Liver (tissue), 9 donors: Measurements from ENCODE around the gene FBXO34. TPM values are rescaled to one million over a fixed set of nuclear protein-coding genes. Genes with fewer than 3 reads are reported as not detected.

Experiments
- DNase-seq: peaks from one replicate; pipeline ENCODE4 v3.0.0-alpha.2; 2017; ENCODE audit warnings: low spot score
- H3K27ac ChIP-seq, 2 donors: one replicate each; pipeline ENCODE4 v1.7.0; 2013; ENCODE audit warnings: inconsistent platforms in 2 of 2, low read length in 2 of 2, control low read depth in 1 of 2, low read depth in 1 of 2, mild to moderate bottlenecking in 1 of 2
- H3K27me3 ChIP-seq, 4 donors: one replicate each; pipeline versions ENCODE4 v1.6.1 to v1.7.0; 2013; ENCODE audit warnings: low read length in 3 of 4, inconsistent platforms in 1 of 4, mild to moderate bottlenecking in 1 of 4, moderate library complexity in 1 of 4; ENCODE audit not compliant: control insufficient read depth in 4 of 4, insufficient read depth in 4 of 4
- H3K36me3 ChIP-seq, 4 donors: one replicate each; pipeline versions ENCODE4 v1.6.1 to v1.7.0; 2013; ENCODE audit warnings: low read length in 3 of 4, mild to moderate bottlenecking in 3 of 4, low read depth in 1 of 4, moderate library complexity in 1 of 4; ENCODE audit not compliant: control insufficient read depth in 4 of 4, insufficient read depth in 3 of 4
- H3K4me1 ChIP-seq, 4 donors: one replicate each; pipeline versions ENCODE4 v1.6.1 to v1.7.0; 2013; ENCODE audit warnings: low read length in 3 of 4, mild to moderate bottlenecking in 3 of 4, moderate library complexity in 1 of 4; ENCODE audit not compliant: control insufficient read depth in 4 of 4, insufficient read depth in 4 of 4
- H3K4me3 ChIP-seq, 3 donors: one replicate each; pipeline versions ENCODE4 v1.6.1 to v1.7.0; 2013; ENCODE audit warnings: low read length in 3 of 3, control low read depth in 1 of 3, low read depth in 1 of 3, mild to moderate bottlenecking in 1 of 3
- H3K9ac ChIP-seq, 2 donors: one replicate each; pipeline ENCODE4 v1.7.0; 2013; ENCODE audit warnings: low read length in 2 of 2, mild to moderate bottlenecking in 2 of 2, moderate library complexity in 2 of 2, control low read depth in 1 of 2, low read depth in 1 of 2
- H3K9me3 ChIP-seq, 4 donors: one replicate each; pipeline versions ENCODE4 v1.6.1 to v1.7.0; 2013; ENCODE audit warnings: low read length in 3 of 4; ENCODE audit not compliant: control insufficient read depth in 4 of 4
- EGR1 ChIP-seq, 2 donors: IDR thresholded peaks; 2 replicates each; pipeline ENCODE4 v1.6.1; 2016 to 2018; ENCODE audit warnings: antibody characterized with exemption in 2 of 2, low read depth in 2 of 2
- FOXA1 ChIP-seq: IDR thresholded peaks from 2 replicates; pipeline ENCODE4 v1.6.1; 2016; ENCODE audit warnings: antibody characterized with exemption
- FOXA2 ChIP-seq: IDR thresholded peaks from 2 replicates; pipeline ENCODE4 v1.6.1; 2016; ENCODE audit warnings: antibody characterized with exemption
- GABPA ChIP-seq, 2 donors: IDR thresholded peaks in 1 of 2; conservative IDR thresholded peaks in 1 of 2; 2 replicates each; pipeline ENCODE4 v1.6.1; 2016; ENCODE audit warnings: antibody characterized with exemption in 2 of 2, mild to moderate bottlenecking in 1 of 2, moderate library complexity in 1 of 2
- HNF4A ChIP-seq, 2 donors: conservative IDR thresholded peaks; 2 replicates each; pipeline ENCODE4 v1.6.1; 2016; ENCODE audit warnings: antibody characterized with exemption in 2 of 2, mild to moderate bottlenecking in 2 of 2
- HNF4G ChIP-seq: IDR thresholded peaks from 2 replicates; pipeline ENCODE4 v1.6.1; 2016; ENCODE audit warnings: antibody characterized with exemption
- JUND ChIP-seq, 2 donors: IDR thresholded peaks; 2 replicates each; pipeline ENCODE4 v1.6.1; 2016; ENCODE audit warnings: antibody characterized with exemption in 2 of 2
- NR2F2 ChIP-seq: IDR thresholded peaks from 2 replicates; pipeline ENCODE4 v1.6.1; 2016; ENCODE audit warnings: antibody characterized with exemption
- RAD21 ChIP-seq, 2 donors: IDR thresholded peaks; 2 replicates each; pipeline ENCODE4 v1.6.1; 2016; ENCODE audit warnings: antibody characterized with exemption in 2 of 2, mild to moderate bottlenecking in 2 of 2
- RXRA ChIP-seq, 2 donors: IDR thresholded peaks; 2 replicates each; pipeline ENCODE4 v1.6.1; 2017 to 2018; ENCODE audit warnings: antibody characterized with exemption in 2 of 2, mild to moderate bottlenecking in 1 of 2
- SP1 ChIP-seq: IDR thresholded peaks from 2 replicates; pipeline ENCODE4 v1.6.1; 2018; ENCODE audit warnings: antibody characterized with exemption, mild to moderate bottlenecking
- TAF1 ChIP-seq: conservative IDR thresholded peaks from 2 replicates; pipeline ENCODE4 v1.6.1; 2016; ENCODE audit warnings: antibody characterized with exemption, mild to moderate bottlenecking
- YY1 ChIP-seq: IDR thresholded peaks from 2 replicates; pipeline ENCODE4 v1.6.1; 2016; ENCODE audit warnings: antibody characterized with exemption, mild to moderate bottlenecking
- WGBS: extraction: QIAGEN DNeasy Blood & Tissue Kit; methylation state at CpG from one replicate; pipeline ENCODE4 v1.1.7; 2013; 5-methylcytosine and 5-hydroxymethylcytosine counted together
- polyA plus RNA-seq, 2 donors: library from polyadenylated mRNA; stranded (reverse) in 1 of 2; unstranded in 1 of 2; fragments of 200-250 nt in 1 of 2; fragments of >200 nt in 1 of 2; fragmentation: Nextera tagmentation in 1 of 2; extraction: Ambion mirVana in 1 of 2; gene quantifications; one replicate each; pipeline versions ENCODE4 v1.2.1 to v1.2.3, GENCODE V29; 2013 to 2015
- total RNA-seq, 2 donors: library from RNA; depleted of rRNA; stranded (reverse); fragments of >200 nt; gene quantifications; one replicate each; pipeline ENCODE4 v1.2.3, GENCODE V29; 2014
- TF ChIP-seq, protein P1 (sequence below): fragments of 150-350 bp; IDR thresholded peaks from 2 replicates; pipeline ENCODE4 v1.5.1; 2017; ENCODE audit warnings: improper control_type of control experiment, low read depth, low read length; ENCODE audit not compliant: missing input control
- TF ChIP-seq, protein P2 (sequence below): IDR thresholded peaks from 2 replicates; pipeline ENCODE4 v1.6.1; 2016; ENCODE audit warnings: antibody characterized with exemption
- TF ChIP-seq, protein P3 (sequence below): IDR thresholded peaks from 2 replicates; pipeline ENCODE4 v1.6.1; 2016; ENCODE audit warnings: antibody characterized with exemption
- TF ChIP-seq, protein P4 (sequence below): IDR thresholded peaks from 2 replicates; pipeline ENCODE4 v1.6.1; 2016; ENCODE audit warnings: antibody characterized with exemption
- donor health status: healthy.
- donor health status: healthy.
- donor health status: healthy.
- donor health status: healthy.
- donor health status: healthy.

FBXO34 gene
- total and polyA plus RNA-seq, 4 donors, result 4.2 to 25.8 (median 10.1) TPM

DNA sequence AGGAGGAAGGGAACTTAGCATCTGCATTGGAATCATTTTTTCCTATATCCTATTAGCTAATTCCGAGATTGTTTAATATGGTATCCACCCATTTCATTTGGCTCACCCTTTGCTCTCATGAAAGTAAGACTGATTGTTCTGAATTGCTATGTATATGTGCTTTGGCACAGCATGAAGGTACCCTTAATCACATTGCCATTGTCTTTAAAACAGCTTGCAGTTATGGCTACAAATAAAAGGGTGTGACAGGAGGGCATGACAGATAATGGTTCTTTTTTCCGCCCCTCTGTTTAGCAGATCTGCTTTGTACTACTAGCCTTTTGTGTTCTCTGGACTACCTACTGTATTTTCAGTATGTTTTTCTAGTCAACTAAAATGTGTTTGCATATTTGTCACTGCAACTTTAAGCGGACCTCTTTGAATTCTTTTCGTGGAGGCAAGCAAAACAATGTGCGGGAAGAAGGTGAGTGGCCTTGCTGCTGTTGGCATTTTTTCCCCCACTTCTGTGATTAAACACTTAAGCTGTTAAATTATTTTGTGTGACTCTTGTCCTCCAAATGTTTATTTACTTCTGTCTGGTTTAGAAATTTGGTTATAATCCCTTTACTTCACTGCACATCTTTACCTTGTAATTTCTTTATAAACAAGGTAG is 35.8 kb downstream of the FBXO34 start:
- WGBS, result 67% methylated on average over 5 of the region's 5 CpGs
- H3K27ac ChIP-seq, result no peak overlapping the region

DNA sequence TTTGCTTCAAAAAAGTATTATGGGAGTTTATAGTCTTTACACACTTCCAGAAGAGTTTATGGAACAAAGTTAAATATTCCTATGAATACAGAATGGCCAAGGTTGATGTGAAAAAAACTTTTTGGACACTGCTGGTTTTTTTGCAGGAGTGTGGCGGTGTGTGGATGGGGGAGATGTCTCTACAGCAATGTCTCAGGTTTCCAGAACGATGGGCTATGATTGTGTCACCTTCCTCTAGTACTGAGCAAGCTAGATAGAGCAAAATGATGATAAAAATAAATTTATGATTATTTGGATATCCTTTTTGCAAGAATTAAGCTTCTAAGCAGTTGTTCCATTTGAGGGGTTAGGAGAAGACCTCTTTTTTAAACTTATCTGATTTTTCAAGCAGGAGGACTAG is 37.9 kb downstream of the FBXO34 start:
- 88% methylated on average over 2 of the region's 2 CpGs for WGBS
- Histone ChIP-seq H3K4me3 (no peak overlapping the region), H3K27ac (no peak overlapping the region), H3K9ac (no peak overlapping the region), H3K4me1 (no peaks in the 10 kb centered on the region), H3K9me3 (peaks cover 0 to 7% (median under 1%) of the 10 kb centered on the region in 4 donors), H3K27me3 (no peaks in the 10 kb centered on the region), H3K36me3 (no peaks in the 10 kb centered on the region)
- DNase-seq, result no peak
- TF ChIP-seq FOXA2, result no peak
- TF ChIP-seq GABPA (IDR thresholded peaks at IDR 0.05 in 1 of 2, conservative IDR thresholded peaks at IDR 0.05 in 1 of 2), result no peak
- TF ChIP-seq, protein P1, sequence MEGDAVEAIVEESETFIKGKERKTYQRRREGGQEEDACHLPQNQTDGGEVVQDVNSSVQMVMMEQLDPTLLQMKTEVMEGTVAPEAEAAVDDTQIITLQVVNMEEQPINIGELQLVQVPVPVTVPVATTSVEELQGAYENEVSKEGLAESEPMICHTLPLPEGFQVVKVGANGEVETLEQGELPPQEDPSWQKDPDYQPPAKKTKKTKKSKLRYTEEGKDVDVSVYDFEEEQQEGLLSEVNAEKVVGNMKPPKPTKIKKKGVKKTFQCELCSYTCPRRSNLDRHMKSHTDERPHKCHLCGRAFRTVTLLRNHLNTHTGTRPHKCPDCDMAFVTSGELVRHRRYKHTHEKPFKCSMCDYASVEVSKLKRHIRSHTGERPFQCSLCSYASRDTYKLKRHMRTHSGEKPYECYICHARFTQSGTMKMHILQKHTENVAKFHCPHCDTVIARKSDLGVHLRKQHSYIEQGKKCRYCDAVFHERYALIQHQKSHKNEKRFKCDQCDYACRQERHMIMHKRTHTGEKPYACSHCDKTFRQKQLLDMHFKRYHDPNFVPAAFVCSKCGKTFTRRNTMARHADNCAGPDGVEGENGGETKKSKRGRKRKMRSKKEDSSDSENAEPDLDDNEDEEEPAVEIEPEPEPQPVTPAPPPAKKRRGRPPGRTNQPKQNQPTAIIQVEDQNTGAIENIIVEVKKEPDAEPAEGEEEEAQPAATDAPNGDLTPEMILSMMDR, result no peak
- TF ChIP-seq, protein P2, sequence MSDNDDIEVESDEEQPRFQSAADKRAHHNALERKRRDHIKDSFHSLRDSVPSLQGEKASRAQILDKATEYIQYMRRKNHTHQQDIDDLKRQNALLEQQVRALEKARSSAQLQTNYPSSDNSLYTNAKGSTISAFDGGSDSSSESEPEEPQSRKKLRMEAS, result no peak
- no peak for TF ChIP-seq RXRA (IDR thresholded peaks at IDR 0.05)
- TF ChIP-seq NR2F2, result no peak
- TF ChIP-seq, protein P3, sequence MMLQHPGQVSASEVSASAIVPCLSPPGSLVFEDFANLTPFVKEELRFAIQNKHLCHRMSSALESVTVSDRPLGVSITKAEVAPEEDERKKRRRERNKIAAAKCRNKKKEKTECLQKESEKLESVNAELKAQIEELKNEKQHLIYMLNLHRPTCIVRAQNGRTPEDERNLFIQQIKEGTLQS, result no peak
- TF ChIP-seq EGR1 (IDR thresholded peaks at IDR 0.05; ENCODE audit: low read depth in 2 of 2), result no peak
- no peak for TF ChIP-seq HNF4G
- TF ChIP-seq, protein P4, sequence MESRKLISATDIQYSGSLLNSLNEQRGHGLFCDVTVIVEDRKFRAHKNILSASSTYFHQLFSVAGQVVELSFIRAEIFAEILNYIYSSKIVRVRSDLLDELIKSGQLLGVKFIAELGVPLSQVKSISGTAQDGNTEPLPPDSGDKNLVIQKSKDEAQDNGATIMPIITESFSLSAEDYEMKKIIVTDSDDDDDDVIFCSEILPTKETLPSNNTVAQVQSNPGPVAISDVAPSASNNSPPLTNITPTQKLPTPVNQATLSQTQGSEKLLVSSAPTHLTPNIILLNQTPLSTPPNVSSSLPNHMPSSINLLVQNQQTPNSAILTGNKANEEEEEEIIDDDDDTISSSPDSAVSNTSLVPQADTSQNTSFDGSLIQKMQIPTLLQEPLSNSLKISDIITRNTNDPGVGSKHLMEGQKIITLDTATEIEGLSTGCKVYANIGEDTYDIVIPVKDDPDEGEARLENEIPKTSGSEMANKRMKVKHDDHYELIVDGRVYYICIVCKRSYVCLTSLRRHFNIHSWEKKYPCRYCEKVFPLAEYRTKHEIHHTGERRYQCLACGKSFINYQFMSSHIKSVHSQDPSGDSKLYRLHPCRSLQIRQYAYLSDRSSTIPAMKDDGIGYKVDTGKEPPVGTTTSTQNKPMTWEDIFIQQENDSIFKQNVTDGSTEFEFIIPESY, result no peak
- no peak for TF ChIP-seq JUND (IDR thresholded peaks at IDR 0.05)
- no peak for TF ChIP-seq RAD21 (IDR thresholded peaks at IDR 0.05)
- no peak for TF ChIP-seq FOXA1
- TF ChIP-seq SP1, result no peak
- no peak for TF ChIP-seq HNF4A (conservative IDR thresholded peaks at IDR 0.05)
- TF ChIP-seq YY1, result no peak

More for the DNA sequence above, 35.8 kb downstream of the FBXO34 start:
- TF ChIP-seq FOXA2 (no peak), EGR1 (IDR thresholded peaks at IDR 0.05; ENCODE audit: low read depth in 2 of 2) (no peak), FOXA1 (no peak), GABPA (IDR thresholded peaks at IDR 0.05 in 1 of 2, conservative IDR thresholded peaks at IDR 0.05 in 1 of 2) (no peak), HNF4A (conservative IDR thresholded peaks at IDR 0.05) (no peak), RXRA (IDR thresholded peaks at IDR 0.05) (no peak), SP1 (no peak), NR2F2 (no peak), YY1 (no peak), JUND (IDR thresholded peaks at IDR 0.05) (no peak), RAD21 (IDR thresholded peaks at IDR 0.05) (no peak), TAF1 (no peak), HNF4G (no peak)
- TF ChIP-seq, protein P3, result no peak
- TF ChIP-seq, protein P2, result no peak
- TF ChIP-seq, protein P1, result no peak
- TF ChIP-seq, protein P4, result no peak
- Histone ChIP-seq H3K36me3 (no peaks in the 10 kb centered on the region), H3K4me1 (peaks cover 0 to 2% (median 0%) of the 10 kb centered on the region in 4 donors), H3K27me3 (no peaks in the 10 kb centered on the region), H3K9me3 (no peaks in the 10 kb centered on the region), H3K4me3 (no peak overlapping the region), H3K9ac (no peak overlapping the region)
- no peak for DNase-seq
